ENCODE results near the gene C17orf75. TPM values are rescaled to one million over a fixed set of nuclear protein-coding genes. Genes with fewer than 3 reads are reported as not detected.

Gene C17orf75
- total RNA-seq, 2 donors from 2014 or later, result 12.5 to 13.4 TPM

GRCh38 chr17:32279891-32280716 is 61.9 kb downstream of the C17orf75 start:
- no peak for DNase-seq
- intact Hi-C loops (cut with DNase I), result no loop called here
- no peak overlapping the region for H3K9ac ChIP-seq (ENCODE audit: low read depth in 2 of 2, low read length in 2 of 2)
- H3K27me3 ChIP-seq, result no peaks in the 10 kb centered on the region
- no peak overlapping the region for H3K27ac ChIP-seq
- TF ChIP-seq, protein P1, sequence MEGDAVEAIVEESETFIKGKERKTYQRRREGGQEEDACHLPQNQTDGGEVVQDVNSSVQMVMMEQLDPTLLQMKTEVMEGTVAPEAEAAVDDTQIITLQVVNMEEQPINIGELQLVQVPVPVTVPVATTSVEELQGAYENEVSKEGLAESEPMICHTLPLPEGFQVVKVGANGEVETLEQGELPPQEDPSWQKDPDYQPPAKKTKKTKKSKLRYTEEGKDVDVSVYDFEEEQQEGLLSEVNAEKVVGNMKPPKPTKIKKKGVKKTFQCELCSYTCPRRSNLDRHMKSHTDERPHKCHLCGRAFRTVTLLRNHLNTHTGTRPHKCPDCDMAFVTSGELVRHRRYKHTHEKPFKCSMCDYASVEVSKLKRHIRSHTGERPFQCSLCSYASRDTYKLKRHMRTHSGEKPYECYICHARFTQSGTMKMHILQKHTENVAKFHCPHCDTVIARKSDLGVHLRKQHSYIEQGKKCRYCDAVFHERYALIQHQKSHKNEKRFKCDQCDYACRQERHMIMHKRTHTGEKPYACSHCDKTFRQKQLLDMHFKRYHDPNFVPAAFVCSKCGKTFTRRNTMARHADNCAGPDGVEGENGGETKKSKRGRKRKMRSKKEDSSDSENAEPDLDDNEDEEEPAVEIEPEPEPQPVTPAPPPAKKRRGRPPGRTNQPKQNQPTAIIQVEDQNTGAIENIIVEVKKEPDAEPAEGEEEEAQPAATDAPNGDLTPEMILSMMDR (IDR thresholded peaks at IDR 0.05), result no peak
- H3K4me3 ChIP-seq, result no peak overlapping the region
- no peaks in the 10 kb centered on the region for H3K9me3 ChIP-seq
- H3K36me3 ChIP-seq, result no peaks in the 10 kb centered on the region
- H3K4me1 ChIP-seq, result no peaks in the 10 kb centered on the region

- intact Hi-C loops (cut with DNase I), result no loop called here
- Histone ChIP-seq H3K27ac (no peak overlapping the region), H3K27me3 (no peaks in the 10 kb centered on the region), H3K36me3 (no peaks in the 10 kb centered on the region), H3K4me3 (no peak overlapping the region), H3K9me3 (no peaks in the 10 kb centered on the region), H3K4me1 (no peaks in the 10 kb centered on the region), H3K9ac (ENCODE audit: low read depth in 2 of 2, low read length in 2 of 2) (no peak overlapping the region)
- DNase-seq, result no peak
- TF ChIP-seq, protein P1 (IDR thresholded peaks at IDR 0.05), result no peak
These were observed 63.2 kb downstream of the C17orf75 start for GRCh38 chr17:32278815-32279214.

Small RNA genes within 50 kb of the gene (microRNA-seq; reads per million reads assigned to microRNA genes)
- gene MIR632, result 3.9 reads per million

Other genes with a start within 250 kb of the C17orf75 start
- 10 to 100 TPM; 18.1 to 27.4 TPM for gene RHOT1, start 199.7 kb downstream of the C17orf75 start, total RNA-seq
- gene RHBDL3, start 76.3 kb downstream of the C17orf75 start, total RNA-seq, result under 1 TPM; 0.53 to 0.62 TPM
- 100 to 1,000 TPM; 147 to 151 TPM for gene ZNF207, start 8.0 kb upstream of the C17orf75 start, total RNA-seq
- gene PSMD11, start 102.3 kb upstream of the C17orf75 start, total RNA-seq, result 100 to 1,000 TPM in 1 of 2 donors, 10 to 100 TPM in 1; 81.2 to 117 TPM
- 1 to 10 TPM in 1 of 2 donors, under 1 TPM in 1; 0.98 to 1.4 TPM for gene CDK5R1, start 144.8 kb upstream of the C17orf75 start, total RNA-seq

All from colonic mucosa (tissue), 4 donors.